Measurements from ENCODE around the gene HAGHL.

HAGHL gene

DNA sequence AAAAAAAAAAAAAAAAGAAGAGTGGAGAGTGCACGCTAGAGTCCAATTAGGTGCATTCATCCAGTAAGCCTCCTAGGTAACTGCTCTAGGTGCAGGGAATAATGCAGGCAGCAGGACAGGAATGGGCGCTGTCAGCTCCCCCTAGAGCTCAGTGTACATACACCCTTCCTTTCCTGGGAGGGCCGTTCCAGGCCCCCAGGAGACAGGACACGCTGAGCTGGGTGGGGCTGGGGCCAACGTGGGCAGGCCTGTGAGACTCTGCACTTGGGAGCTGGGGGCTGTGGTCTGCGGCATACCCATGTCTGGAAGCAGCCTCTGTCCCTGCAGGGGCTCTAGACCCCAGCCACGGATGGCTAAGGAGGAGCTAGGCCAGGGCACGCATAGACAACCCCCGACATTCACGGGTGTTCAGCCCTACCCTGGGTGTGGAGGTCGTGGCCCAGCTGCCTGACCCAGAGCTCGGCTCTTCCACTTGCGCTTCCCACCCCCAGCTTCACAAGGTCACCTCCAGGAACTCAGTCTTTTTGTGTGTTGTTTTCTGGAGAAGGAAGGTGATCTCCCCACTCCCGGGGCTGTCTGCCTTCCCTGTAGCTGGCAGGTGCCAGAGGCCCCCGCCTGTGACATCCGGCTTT is 7.0 kb upstream of the HAGHL start:
- H3K36me3 ChIP-seq (ENCODE audit: control insufficient read depth, insufficient read depth, low read length, severe bottlenecking) = no peaks in the 10 kb centered on the region
- no peaks in the 10 kb centered on the region for H3K9me3 ChIP-seq (ENCODE audit: control insufficient read depth, low read length)
- peak overlapping the region; percentile 97 for H3K9ac ChIP-seq (ENCODE audit: low read length)
- no peaks in the 10 kb centered on the region for H3K27me3 ChIP-seq (replicated peaks; ENCODE audit: control insufficient read depth, insufficient read depth, low read length)
- peak overlapping the region; percentile 89 for H3K4me3 ChIP-seq (ENCODE audit: low read length)
- DNase-seq (ENCODE audit: low read depth) = no peak
- H3K4me1 ChIP-seq (ENCODE audit: control insufficient read depth, insufficient read depth, low read length) = peaks cover 21% of the 10 kb centered on the region

DNA sequence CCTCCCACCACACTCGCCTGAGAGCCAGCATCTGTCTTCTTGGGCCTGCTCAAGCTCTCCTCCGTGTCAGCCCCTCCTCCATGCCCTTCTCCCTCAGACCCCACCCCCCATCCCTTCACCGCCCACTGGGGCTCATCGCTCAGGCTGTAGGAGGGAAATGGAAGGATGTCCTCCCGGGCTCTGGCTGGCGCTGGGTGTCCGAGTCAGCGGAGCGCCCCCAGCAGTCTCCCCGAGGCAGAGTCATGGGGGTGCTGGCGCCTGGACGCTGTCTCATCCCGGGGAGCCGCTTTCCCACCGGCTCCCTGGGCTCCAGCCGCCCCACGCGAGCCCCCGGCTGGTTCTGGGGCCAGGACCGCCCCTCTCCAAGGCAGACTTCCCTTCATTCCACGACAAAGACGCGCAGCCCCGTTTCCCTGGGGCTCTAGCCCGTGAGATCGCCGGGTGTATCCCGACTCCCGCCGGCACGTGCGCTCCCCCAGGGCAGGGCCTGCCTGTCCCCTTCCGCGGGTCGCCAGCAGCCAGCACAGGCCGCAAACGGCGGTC is 6.4 kb upstream of the HAGHL start:
- H3K27me3 ChIP-seq (replicated peaks; ENCODE audit: control insufficient read depth, insufficient read depth, low read length) = no peaks in the 10 kb centered on the region
- H3K4me1 ChIP-seq (ENCODE audit: control insufficient read depth, insufficient read depth, low read length) = peaks cover 21% of the 10 kb centered on the region
- H3K36me3 ChIP-seq (ENCODE audit: control insufficient read depth, insufficient read depth, low read length, severe bottlenecking) = no peaks in the 10 kb centered on the region
- peak overlapping the region; percentile 97 for H3K9ac ChIP-seq (ENCODE audit: low read length)
- peak; percentile 76 for DNase-seq (ENCODE audit: low read depth)
- peak overlapping the region; percentile 89 for H3K4me3 ChIP-seq (ENCODE audit: low read length)
- H3K9me3 ChIP-seq (ENCODE audit: control insufficient read depth, low read length) = no peaks in the 10 kb centered on the region

DNA sequence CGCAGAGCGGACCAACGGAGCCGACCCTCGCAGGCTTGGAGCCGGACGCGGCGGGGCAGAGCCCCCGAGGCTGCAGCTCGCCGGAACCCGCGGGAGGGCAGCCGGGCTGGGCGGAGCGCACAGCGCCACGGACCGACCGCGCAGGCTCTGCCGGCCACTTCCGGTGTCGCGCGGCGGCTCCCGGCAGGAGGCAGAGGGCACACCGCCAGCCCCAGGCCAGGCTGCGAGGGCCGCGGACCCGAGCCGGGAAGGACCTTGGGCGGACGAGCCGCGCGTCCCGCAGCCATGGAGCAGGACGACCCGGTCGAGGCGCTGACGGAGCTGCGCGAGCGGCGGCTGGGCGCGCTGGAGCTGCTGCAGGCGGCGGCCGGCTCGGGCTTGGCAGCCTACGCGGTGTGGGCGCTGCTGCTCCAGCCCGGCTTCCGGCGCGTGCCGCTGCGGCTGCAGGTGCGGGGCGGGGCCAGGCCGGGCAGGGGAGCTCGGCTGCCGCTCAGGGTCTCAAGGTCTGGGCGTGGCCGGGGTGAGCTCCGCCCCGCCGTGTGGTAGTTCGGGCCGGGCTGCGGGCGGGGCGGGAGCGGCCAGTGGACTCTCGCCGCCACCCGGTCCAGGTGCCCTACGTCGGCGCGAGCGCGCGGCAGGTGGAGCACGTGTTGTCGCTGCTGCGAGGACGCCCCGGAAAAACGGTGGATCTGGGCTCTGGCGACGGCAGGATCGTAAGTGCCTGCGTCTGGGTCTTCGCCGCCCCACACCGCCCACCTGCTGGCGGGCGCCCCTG is 5.7 kb upstream of the HAGHL start, which contains the start of gene ANTKMT:
ANTKMT (plus strand) TSS at position 157 of the 775 bp plus-strand sequence; CDS start at position 286, 129 bp downstream.
- Histone ChIP-seq H3K27me3 (replicated peaks; ENCODE audit: control insufficient read depth, insufficient read depth, low read length) (no peaks in the 10 kb centered on the region), H3K4me3 (ENCODE audit: low read length) (peak within 1 kb of the TSS; percentile 89), H3K36me3 (ENCODE audit: control insufficient read depth, insufficient read depth, low read length, severe bottlenecking) (no peaks in the 10 kb centered on the region), H3K9me3 (ENCODE audit: control insufficient read depth, low read length) (no peaks in the 10 kb centered on the region), H3K4me1 (ENCODE audit: control insufficient read depth, insufficient read depth, low read length) (peaks cover 16% of the 10 kb centered on the region), H3K9ac (ENCODE audit: low read length) (peak within 1 kb of the TSS; percentile 97)
- peak; percentile 88 for DNase-seq (ENCODE audit: low read depth)

DNA sequence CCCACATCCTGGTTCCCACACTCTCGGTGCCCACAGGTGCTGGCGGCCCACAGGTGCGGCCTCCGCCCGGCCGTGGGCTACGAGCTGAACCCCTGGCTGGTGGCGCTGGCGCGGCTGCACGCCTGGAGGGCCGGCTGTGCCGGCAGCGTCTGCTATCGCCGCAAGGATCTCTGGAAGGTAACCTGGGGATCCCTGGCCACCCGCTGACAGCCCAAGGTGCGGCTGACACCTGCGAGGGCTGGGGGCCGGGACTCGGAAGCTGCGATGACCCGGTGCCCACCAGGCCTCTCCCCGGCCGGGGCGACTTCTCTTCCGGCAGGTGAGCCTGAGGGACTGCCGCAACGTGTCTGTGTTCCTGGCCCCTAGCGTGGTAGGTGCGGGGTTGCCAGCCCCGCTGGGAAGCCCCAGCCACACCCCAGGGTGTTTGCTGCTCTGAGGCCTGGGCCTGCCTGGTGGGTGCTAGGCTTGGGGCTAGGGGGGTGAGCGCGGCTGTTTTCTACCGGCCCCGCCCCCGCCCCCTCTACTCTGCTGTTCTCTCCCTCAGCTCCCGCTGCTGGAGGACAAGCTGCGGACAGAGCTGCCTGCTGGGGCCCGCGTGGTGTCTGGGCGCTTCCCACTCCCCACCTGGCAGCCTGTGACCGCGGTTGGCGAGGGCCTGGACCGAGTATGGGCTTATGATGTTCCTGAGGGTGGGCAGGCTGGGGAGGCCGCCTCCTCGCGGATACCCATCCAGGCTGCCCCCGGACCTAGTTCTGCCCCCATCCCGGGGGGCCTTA is 5.0 kb upstream of the HAGHL start:
- no peak for DNase-seq (ENCODE audit: low read depth)
- H3K36me3 ChIP-seq (ENCODE audit: control insufficient read depth, insufficient read depth, low read length, severe bottlenecking) = no peaks in the 10 kb centered on the region
- peaks cover 12% of the 10 kb centered on the region for H3K4me1 ChIP-seq (ENCODE audit: control insufficient read depth, insufficient read depth, low read length)
- H3K9ac ChIP-seq (ENCODE audit: low read length) = peak overlapping the region; percentile 97
- H3K9me3 ChIP-seq (ENCODE audit: control insufficient read depth, low read length) = no peaks in the 10 kb centered on the region
- peak overlapping the region; percentile 89 for H3K4me3 ChIP-seq (ENCODE audit: low read length)
- no peaks in the 10 kb centered on the region for H3K27me3 ChIP-seq (replicated peaks; ENCODE audit: control insufficient read depth, insufficient read depth, low read length)

DNA sequence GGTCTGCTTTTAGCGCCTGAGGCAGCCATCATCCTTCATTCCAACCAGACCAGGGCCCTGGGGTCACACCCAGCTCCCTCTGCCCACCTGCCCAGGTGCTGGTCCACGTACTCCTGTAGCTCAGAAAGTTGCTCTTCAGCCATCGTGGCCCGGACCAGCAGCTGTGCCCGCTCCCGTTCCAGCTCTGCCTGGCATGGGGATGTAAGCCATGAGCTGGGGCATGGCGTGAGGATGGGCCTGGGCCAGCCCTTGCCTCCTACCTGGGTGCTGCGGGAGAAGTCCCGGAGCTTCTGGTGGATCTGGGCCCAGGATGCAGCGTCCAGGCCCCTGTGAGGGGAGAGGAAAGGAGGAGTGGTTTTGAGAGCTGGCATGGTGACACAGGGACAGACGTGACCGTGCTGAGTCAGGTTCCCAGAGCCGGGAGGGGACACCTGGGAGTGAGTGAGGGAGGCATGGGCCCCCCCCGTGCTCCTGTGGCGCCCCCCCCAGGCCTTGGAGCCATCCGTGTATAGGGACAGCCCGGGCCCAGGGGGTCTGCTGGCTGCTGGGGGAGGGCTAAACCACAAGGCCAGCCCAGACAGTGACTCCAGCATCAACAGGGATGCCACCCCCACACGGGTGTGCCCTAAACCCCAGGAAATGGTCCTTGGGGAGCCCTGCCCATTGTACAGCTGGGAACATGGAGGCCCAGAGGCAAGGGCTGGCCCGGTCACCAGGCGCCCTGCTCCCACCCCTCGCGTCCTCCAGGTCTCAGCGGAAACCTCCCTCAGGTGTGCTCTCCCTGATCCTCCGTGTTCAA is 3.9 kb upstream of the HAGHL start:
- no peak overlapping the region for H3K9ac ChIP-seq (ENCODE audit: low read length)
- H3K27me3 ChIP-seq (replicated peaks; ENCODE audit: control insufficient read depth, insufficient read depth, low read length) = no peaks in the 10 kb centered on the region
- no peak for DNase-seq (ENCODE audit: low read depth)
- no peak overlapping the region for H3K4me3 ChIP-seq (ENCODE audit: low read length)
- H3K4me1 ChIP-seq (ENCODE audit: control insufficient read depth, insufficient read depth, low read length) = peaks cover 16% of the 10 kb centered on the region
- no peaks in the 10 kb centered on the region for H3K9me3 ChIP-seq (ENCODE audit: control insufficient read depth, low read length)
- H3K36me3 ChIP-seq (ENCODE audit: control insufficient read depth, insufficient read depth, low read length, severe bottlenecking) = no peaks in the 10 kb centered on the region

DNA sequence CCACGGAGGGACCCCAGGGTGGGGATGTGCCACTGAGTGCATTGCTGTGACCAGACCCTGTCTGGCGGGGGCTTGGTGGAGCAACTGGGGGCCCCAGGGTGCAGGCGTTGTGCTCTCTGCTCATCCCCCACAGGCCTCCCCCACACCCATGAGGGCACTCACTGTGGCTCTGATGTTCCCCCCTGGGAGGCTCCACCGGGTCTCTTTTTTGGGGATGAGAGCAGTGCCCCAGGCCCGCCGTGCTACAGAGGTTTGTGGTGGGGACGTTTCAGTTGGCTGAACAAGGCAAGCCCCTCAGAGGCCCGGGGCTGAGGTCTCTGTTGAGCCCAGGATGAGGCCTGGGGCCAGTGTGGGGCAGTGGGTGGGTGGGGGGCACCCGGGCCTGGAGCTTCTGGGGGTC is 3.2 kb upstream of the HAGHL start:
- DNase-seq (ENCODE audit: low read depth) = no peak
- H3K4me3 ChIP-seq (ENCODE audit: low read length) = no peak overlapping the region
- H3K9me3 ChIP-seq (ENCODE audit: control insufficient read depth, low read length) = no peaks in the 10 kb centered on the region
- H3K9ac ChIP-seq (ENCODE audit: low read length) = no peak overlapping the region
- H3K27me3 ChIP-seq (replicated peaks; ENCODE audit: control insufficient read depth, insufficient read depth, low read length) = no peaks in the 10 kb centered on the region
- peaks cover 18% of the 10 kb centered on the region for H3K4me1 ChIP-seq (ENCODE audit: control insufficient read depth, insufficient read depth, low read length)
- no peaks in the 10 kb centered on the region for H3K36me3 ChIP-seq (ENCODE audit: control insufficient read depth, insufficient read depth, low read length, severe bottlenecking)

DNA sequence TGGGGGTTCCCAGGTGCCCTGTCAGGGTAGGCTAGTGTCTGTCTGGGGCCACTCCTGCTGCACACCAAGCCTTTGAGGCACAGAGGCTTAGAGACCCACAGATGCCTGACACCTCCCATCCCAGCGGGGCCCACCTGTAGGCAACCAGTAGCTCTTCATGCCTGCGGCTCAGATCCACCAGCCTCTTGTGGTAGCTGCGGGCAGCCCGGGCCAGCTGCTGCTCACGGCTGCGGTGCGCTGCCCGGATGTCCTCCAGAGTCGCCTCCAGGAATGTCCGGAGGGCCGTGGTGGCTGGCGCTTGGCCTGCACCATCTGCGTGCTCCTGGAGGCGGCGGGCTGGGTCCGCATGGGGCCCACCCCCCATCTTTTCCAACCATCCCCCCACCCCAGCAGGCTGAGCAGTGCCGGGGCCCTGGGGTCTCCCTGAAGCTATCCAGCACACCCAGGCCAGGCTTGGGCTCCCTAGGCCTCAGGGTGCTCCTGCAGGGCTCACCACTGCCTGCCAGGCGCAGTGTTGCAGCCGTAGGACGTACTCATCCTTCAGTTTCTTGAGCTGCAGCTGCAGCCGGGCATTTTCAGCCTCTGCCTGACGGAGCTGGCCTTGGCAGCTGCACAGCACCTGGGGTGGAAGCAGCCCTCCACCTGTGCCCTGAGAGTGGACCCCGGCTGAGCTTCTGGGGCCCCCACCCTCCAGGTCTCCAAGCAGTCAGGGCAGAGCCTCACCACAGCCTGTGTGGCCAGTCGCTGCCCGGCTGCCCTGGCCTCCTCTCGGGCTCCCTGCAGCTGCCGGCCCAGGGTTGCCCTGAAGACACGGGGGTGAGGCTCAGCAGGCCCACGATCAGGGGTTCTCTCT is 2.5 kb upstream of the HAGHL start:
- DNase-seq (ENCODE audit: low read depth) = no peak
- H3K27me3 ChIP-seq (replicated peaks; ENCODE audit: control insufficient read depth, insufficient read depth, low read length) = no peaks in the 10 kb centered on the region
- H3K4me3 ChIP-seq (ENCODE audit: low read length) = no peak overlapping the region

DNA sequence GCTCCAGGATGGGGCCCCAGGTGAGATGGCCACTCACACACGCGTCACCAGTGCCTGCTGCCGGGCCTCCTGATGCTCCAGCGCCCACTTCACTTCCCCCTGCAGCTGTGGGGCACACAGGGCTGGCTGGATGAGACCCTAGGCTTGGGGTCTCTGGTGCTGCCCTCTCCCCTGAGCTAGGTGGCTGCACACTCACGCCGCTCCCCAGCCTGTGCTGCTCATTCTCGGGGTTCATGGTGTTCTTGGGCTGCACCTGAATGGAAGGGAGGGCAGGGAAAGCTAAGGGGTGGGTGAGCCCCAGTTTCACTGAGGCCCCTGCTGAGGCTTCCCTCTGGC is 1.9 kb upstream of the HAGHL start:
- Histone ChIP-seq H3K9ac (ENCODE audit: low read length) (no peak overlapping the region), H3K36me3 (ENCODE audit: control insufficient read depth, insufficient read depth, low read length, severe bottlenecking) (no peaks in the 10 kb centered on the region), H3K4me1 (ENCODE audit: control insufficient read depth, insufficient read depth, low read length) (peaks cover 15% of the 10 kb centered on the region), H3K4me3 (ENCODE audit: low read length) (no peak overlapping the region), H3K27me3 (replicated peaks; ENCODE audit: control insufficient read depth, insufficient read depth, low read length) (no peaks in the 10 kb centered on the region), H3K9me3 (ENCODE audit: control insufficient read depth, low read length) (no peaks in the 10 kb centered on the region)
- no peak for DNase-seq (ENCODE audit: low read depth)

More for the DNA sequence above, 2.5 kb upstream of the HAGHL start:
- peaks cover 18% of the 10 kb centered on the region for H3K4me1 ChIP-seq (ENCODE audit: control insufficient read depth, insufficient read depth, low read length)
- no peak overlapping the region for H3K9ac ChIP-seq (ENCODE audit: low read length)
- no peaks in the 10 kb centered on the region for H3K9me3 ChIP-seq (ENCODE audit: control insufficient read depth, low read length)
- H3K36me3 ChIP-seq (ENCODE audit: control insufficient read depth, insufficient read depth, low read length, severe bottlenecking) = no peaks in the 10 kb centered on the region

DNA sequence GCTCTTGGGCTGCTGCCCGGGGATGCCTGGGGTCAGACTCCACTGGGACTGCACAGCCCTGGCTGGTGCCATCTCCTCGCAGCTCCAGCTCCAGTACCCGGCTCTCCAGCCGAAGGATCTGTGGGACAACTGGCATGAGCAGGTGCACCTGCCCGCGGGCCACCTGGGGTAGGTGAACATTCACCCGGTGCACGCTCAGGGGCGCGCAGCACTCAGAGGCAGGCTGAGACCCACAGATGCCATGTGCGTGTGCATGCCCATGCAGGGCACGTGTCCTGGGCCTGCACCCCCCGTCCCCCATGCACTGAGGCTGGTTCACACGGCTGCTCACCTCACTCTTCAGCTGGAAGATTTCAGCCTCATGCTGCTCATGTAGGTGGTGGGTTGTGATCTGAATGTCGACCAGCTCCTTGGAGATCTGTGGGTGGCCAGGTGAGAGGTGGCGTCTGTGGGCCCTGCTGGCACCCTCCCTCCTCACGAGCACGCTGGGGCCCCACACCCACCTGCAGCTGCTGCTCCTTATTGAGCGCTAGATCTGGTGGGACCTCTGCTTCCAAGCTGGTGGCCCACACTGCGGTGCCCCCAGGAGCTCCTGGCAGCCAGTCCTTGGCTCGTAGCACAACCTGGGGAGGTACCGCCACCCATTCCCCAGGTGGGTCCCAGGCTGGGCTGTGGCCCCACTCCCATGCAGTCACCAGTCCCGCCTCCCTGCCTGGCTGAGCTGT is 1.3 kb upstream of the HAGHL start:
- no peak overlapping the region for H3K4me3 ChIP-seq (ENCODE audit: low read length)
- no peaks in the 10 kb centered on the region for H3K9me3 ChIP-seq (ENCODE audit: control insufficient read depth, low read length)
- peaks cover 10% of the 10 kb centered on the region for H3K4me1 ChIP-seq (ENCODE audit: control insufficient read depth, insufficient read depth, low read length)
- no peaks in the 10 kb centered on the region for H3K36me3 ChIP-seq (ENCODE audit: control insufficient read depth, insufficient read depth, low read length, severe bottlenecking)
- H3K27me3 ChIP-seq (replicated peaks; ENCODE audit: control insufficient read depth, insufficient read depth, low read length) = no peaks in the 10 kb centered on the region
- no peak for DNase-seq (ENCODE audit: low read depth)
- H3K9ac ChIP-seq (ENCODE audit: low read length) = no peak overlapping the region

DNA sequence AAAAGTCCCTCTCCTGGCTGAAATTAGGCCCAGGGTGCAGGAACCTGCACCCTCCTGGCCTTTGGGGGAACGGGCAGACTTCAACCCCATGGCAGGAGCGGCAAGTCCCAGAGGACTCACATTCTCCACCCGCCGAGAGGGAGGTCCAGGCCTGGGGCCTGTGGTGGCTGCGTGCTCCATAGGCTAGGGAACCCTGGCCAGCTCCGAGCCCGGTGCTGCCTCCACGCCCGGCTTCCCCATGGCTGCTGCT is 793 bp upstream of the HAGHL start:
- Histone ChIP-seq H3K27me3 (replicated peaks; ENCODE audit: control insufficient read depth, insufficient read depth, low read length) (no peaks in the 10 kb centered on the region), H3K9ac (ENCODE audit: low read length) (no peak overlapping the region), H3K4me3 (ENCODE audit: low read length) (no peak overlapping the region), H3K4me1 (ENCODE audit: control insufficient read depth, insufficient read depth, low read length) (peaks cover 10% of the 10 kb centered on the region), H3K36me3 (ENCODE audit: control insufficient read depth, insufficient read depth, low read length, severe bottlenecking) (no peaks in the 10 kb centered on the region), H3K9me3 (ENCODE audit: control insufficient read depth, low read length) (no peaks in the 10 kb centered on the region)
- no peak for DNase-seq (ENCODE audit: low read depth)
